GM18511 (cell line): ENCODE data around the gene EPG5.

Source experiments
- ATAC-seq: cut with Tn5 transposase; IDR thresholded peaks from one replicate; pipeline ENCODE4 v1.9.1; 2021; ENCODE audit warnings: mild to moderate bottlenecking, moderate library complexity; ENCODE audit not compliant: unreplicated experiment

EPG5 gene

GRCh38 chr18:45923138-45923537 lies 44.0 kb downstream of the EPG5 start:
- no peak for ATAC-seq

- ATAC-seq, result no peak
Measured at GRCh38 chr18:45920367-45920766, 46.8 kb downstream of the EPG5 start.

- ATAC-seq, result no peak
Measured at GRCh38 chr18:45916302-45916701, 50.8 kb downstream of the EPG5 start.

GRCh38 chr18:45913276-45913675 lies 53.9 kb downstream of the EPG5 start:
- no peak for ATAC-seq

GRCh38 chr18:45910405-45911023 lies 56.6 kb downstream of the EPG5 start:
- ATAC-seq, result peak; percentile 68

- ATAC-seq, result no peak
Measured at GRCh38 chr18:45901654-45902210, 65.4 kb downstream of the EPG5 start.

- ATAC-seq, result no peak
Measured at GRCh38 chr18:45900623-45901022, 66.5 kb downstream of the EPG5 start.

- ATAC-seq, result no peak
Measured at GRCh38 chr18:45896991-45897390, 70.1 kb downstream of the EPG5 start.

- ATAC-seq, result no peak
Measured at GRCh38 chr18:45896452-45896851, 70.7 kb downstream of the EPG5 start.

- no peak for ATAC-seq
Measured at GRCh38 chr18:45895339-45895738, 71.8 kb downstream of the EPG5 start.

GRCh38 chr18:45894818-45895217 lies 72.3 kb downstream of the EPG5 start:
- no peak for ATAC-seq

- ATAC-seq, result no peak
Measured at GRCh38 chr18:45891806-45892205, 75.3 kb downstream of the EPG5 start.

- no peak for ATAC-seq
Measured at GRCh38 chr18:45890606-45891005, 76.5 kb downstream of the EPG5 start.

GRCh38 chr18:45889419-45890064 lies 77.6 kb downstream of the EPG5 start:
- ATAC-seq, result no peak

GRCh38 chr18:45887585-45887984 lies 79.5 kb downstream of the EPG5 start:
- no peak for ATAC-seq

GRCh38 chr18:45880876-45881558 lies 86.1 kb downstream of the EPG5 start:
- no peak for ATAC-seq

GRCh38 chr18:45879681-45880655 lies 87.2 kb downstream of the EPG5 start:
- ATAC-seq, result peak; percentile 90

GRCh38 chr18:45877403-45877802 lies 89.7 kb downstream of the EPG5 start:
- no peak for ATAC-seq

- ATAC-seq, result no peak
Measured at GRCh38 chr18:45876161-45876560, 91.0 kb downstream of the EPG5 start.

- ATAC-seq, result peak; percentile 94
Measured at GRCh38 chr18:45874491-45875184, 92.5 kb downstream of the EPG5 start.
